GM18499 (cell line): ENCODE data around the gene CEP83.
"Not testable (repeated sequence)": the region's sequence is repeated elsewhere in the genome, so short reads cannot be mapped to it uniquely, and the experiment has no call there.

ENCODE experiments used
- ATAC-seq: cut with Tn5 transposase; IDR thresholded peaks from one replicate; pipeline ENCODE4 v1.9.1; 2021; ENCODE audit warnings: moderate number of reproducible peaks; ENCODE audit not compliant: insufficient read depth, unreplicated experiment

The CEP83 gene

GRCh38 chr12:94434171-94434570, 25.5 kb downstream of the CEP83 start:
- ATAC-seq: no peak

GRCh38 chr12:94433744-94434143, 25.9 kb downstream of the CEP83 start:
- no peak for ATAC-seq

- ATAC-seq: no peak
Measured at GRCh38 chr12:94430304-94430703, 29.4 kb downstream of the CEP83 start.

GRCh38 chr12:94429633-94430032, 30.0 kb downstream of the CEP83 start:
- ATAC-seq: no peak

- ATAC-seq: no peak
Measured at GRCh38 chr12:94429191-94429590, 30.5 kb downstream of the CEP83 start.

GRCh38 chr12:94427501-94428381, 31.9 kb downstream of the CEP83 start:
- ATAC-seq: no peak

- no peak for ATAC-seq
Measured at GRCh38 chr12:94426049-94426448, 33.6 kb downstream of the CEP83 start.

- not testable (repeated sequence) for ATAC-seq
Measured at GRCh38 chr12:94424830-94425229, 34.8 kb downstream of the CEP83 start.

GRCh38 chr12:94421868-94422740, 37.6 kb downstream of the CEP83 start:
- ATAC-seq: no peak

GRCh38 chr12:94418517-94418916, 41.1 kb downstream of the CEP83 start:
- no peak for ATAC-seq

GRCh38 chr12:94416613-94417012, 43.1 kb downstream of the CEP83 start:
- no peak for ATAC-seq

GRCh38 chr12:94415066-94415465, 44.6 kb downstream of the CEP83 start:
- ATAC-seq: no peak

- peak; percentile 77 for ATAC-seq
Measured at GRCh38 chr12:94405413-94406116, 54.1 kb downstream of the CEP83 start.

- ATAC-seq: no peak
Measured at GRCh38 chr12:94404854-94405253, 54.8 kb downstream of the CEP83 start.

GRCh38 chr12:94401326-94401725, 58.3 kb downstream of the CEP83 start:
- no peak for ATAC-seq

GRCh38 chr12:94398685-94399084, 61.0 kb downstream of the CEP83 start:
- not testable (repeated sequence) for ATAC-seq

GRCh38 chr12:94397401-94397800, 62.3 kb downstream of the CEP83 start:
- ATAC-seq: no peak

GRCh38 chr12:94396014-94396413, 63.7 kb downstream of the CEP83 start:
- ATAC-seq: not testable (repeated sequence)

- no peak for ATAC-seq
Measured at GRCh38 chr12:94390130-94390485, 69.6 kb downstream of the CEP83 start.

- ATAC-seq: not testable (repeated sequence)
Measured at GRCh38 chr12:94389482-94390129, 70.1 kb downstream of the CEP83 start.
